Measurements from ENCODE around the gene SLC45A3. TPM values are rescaled to one million over a fixed set of nuclear protein-coding genes. Genes with fewer than 3 reads are reported as not detected.

SLC45A3 gene
- total RNA-seq, 4 donors from 2014 or later = 0.51 to 4.1 (median 1.6) TPM

DNA sequence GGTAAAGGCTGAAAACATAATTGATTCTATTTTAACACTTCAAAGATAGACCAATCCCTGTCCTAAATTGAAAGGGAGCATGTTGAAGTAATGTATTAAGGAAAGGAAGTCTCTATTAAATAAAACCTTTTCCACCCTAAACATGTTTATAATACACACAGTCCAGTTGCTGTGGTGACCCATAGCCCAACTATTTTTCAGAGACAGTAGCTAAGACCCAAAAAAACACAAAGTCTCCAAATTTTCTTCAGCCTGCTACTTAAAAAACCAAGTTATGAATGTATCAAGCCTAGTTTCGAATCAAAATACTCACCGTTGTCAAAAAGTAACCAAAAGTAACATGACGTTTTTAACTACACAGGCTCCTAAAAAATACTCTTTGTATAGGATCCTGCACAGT lies 50.1 kb downstream of the SLC45A3 start:
- TF ChIP-seq, protein P1, sequence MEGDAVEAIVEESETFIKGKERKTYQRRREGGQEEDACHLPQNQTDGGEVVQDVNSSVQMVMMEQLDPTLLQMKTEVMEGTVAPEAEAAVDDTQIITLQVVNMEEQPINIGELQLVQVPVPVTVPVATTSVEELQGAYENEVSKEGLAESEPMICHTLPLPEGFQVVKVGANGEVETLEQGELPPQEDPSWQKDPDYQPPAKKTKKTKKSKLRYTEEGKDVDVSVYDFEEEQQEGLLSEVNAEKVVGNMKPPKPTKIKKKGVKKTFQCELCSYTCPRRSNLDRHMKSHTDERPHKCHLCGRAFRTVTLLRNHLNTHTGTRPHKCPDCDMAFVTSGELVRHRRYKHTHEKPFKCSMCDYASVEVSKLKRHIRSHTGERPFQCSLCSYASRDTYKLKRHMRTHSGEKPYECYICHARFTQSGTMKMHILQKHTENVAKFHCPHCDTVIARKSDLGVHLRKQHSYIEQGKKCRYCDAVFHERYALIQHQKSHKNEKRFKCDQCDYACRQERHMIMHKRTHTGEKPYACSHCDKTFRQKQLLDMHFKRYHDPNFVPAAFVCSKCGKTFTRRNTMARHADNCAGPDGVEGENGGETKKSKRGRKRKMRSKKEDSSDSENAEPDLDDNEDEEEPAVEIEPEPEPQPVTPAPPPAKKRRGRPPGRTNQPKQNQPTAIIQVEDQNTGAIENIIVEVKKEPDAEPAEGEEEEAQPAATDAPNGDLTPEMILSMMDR (IDR thresholded peaks at IDR 0.05) = no peak
- TF ChIP-seq POLR2A (IDR thresholded peaks at IDR 0.05) = no peak
- Histone ChIP-seq H3K27ac (peak overlapping the region; percentile 94 to 100), H3K36me3 (no peaks in the 10 kb centered on the region), H3K4me1 (peaks cover 9 to 11% of the 10 kb centered on the region in 2 donors), H3K4me3 (peak overlapping the region in 1 of 2 donors; percentile 86), H3K27me3 (no peaks in the 10 kb centered on the region), H3K9me3 (no peaks in the 10 kb centered on the region)
- no peak for DNase-seq
- intact Hi-C loops (cut with DNase I; ENCODE audit: low total_unique reads) = loop anchor here (5.0 kb wide), 1 partner anchor 38 kb away; no protein-coding TSS in a partner anchor

DNA sequence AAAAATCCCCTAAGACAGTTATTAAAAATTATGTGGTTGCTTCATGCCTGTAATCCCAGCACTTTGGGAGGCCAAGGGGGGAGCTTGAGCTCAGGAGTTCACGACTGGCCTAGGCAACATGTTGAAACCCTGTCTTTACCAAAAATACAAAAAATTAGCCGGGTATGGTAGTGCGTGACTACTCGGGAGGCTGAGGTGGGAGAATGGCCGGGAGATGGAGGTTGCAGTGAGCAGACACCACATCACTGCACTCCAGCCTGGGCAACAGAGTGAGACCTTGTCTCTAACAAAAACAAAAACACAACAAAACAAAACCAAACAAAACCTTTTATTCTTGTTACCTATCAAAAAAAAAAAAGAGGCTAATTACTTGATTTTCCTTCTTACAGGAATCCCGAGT lies 50.6 kb downstream of the SLC45A3 start:
- Histone ChIP-seq H3K27me3 (no peaks in the 10 kb centered on the region), H3K9me3 (no peaks in the 10 kb centered on the region), H3K27ac (peak overlapping the region in 1 of 2 donors; percentile 100), H3K4me1 (peaks cover 9 to 11% of the 10 kb centered on the region in 2 donors), H3K4me3 (no peak overlapping the region), H3K36me3 (no peaks in the 10 kb centered on the region)
- TF ChIP-seq, protein P1 (IDR thresholded peaks at IDR 0.05) = no peak
- TF ChIP-seq POLR2A (IDR thresholded peaks at IDR 0.05) = no peak
- intact Hi-C loops (cut with DNase I; ENCODE audit: low total_unique reads) = loop anchor here (5.0 kb wide), 1 partner anchor 37 kb away; no protein-coding TSS in a partner anchor
- no peak for DNase-seq

DNA sequence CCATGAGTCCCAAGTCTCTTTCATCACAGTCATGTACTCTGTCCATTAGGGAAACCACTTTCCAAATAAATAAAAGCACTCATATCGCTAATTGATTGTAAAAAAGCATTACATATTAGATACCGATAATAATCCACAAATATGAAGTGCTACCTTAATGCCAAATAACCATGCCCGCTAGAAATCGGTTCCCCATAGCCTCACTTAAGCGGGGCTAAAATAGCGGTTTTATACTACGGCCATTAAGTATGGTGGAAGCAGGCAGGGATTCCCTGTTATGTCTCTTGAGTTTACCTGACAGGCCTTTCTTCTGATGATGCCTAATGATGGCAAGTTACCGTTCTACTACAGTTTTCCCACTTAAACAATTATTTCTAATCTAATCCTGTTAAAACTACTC lies 52.4 kb downstream of the SLC45A3 start:
- TF ChIP-seq POLR2A (IDR thresholded peaks at IDR 0.05) = no peak
- TF ChIP-seq, protein P1 (IDR thresholded peaks at IDR 0.05) = no peak
- no peak for DNase-seq
- peaks cover 9% of the 10 kb centered on the region in 2 donors for H3K4me1 ChIP-seq
- no peaks in the 10 kb centered on the region for H3K36me3 ChIP-seq
- intact Hi-C loops (cut with DNase I; ENCODE audit: low total_unique reads) = no loop called here
- no peaks in the 10 kb centered on the region for H3K9me3 ChIP-seq
- no peak overlapping the region for H3K4me3 ChIP-seq
- H3K27ac ChIP-seq = no peak overlapping the region
- H3K27me3 ChIP-seq = no peaks in the 10 kb centered on the region

DNA sequence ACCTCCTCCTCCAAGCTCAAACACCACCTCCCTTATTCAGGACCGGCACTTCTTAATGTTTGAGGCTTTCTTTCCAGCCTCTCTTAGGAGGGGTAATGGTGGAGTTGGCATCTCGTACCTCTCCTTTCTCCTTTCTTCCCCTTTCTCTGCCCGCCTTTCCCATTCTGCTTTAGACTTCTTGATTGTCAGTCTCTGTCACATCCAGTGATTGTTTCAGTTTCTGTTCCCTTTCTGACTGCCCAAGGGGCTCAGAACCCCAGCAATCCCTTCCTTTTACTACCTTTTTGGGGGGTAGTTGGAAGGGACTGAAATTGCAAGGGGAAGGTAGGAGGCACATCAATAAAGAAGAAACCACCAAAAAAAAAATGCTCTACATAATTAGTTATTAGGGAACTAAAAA lies 54.1 kb downstream of the SLC45A3 start:
- Histone ChIP-seq H3K27ac (no peak overlapping the region), H3K4me3 (no peak overlapping the region), H3K36me3 (no peaks in the 10 kb centered on the region), H3K27me3 (no peaks in the 10 kb centered on the region), H3K9me3 (no peaks in the 10 kb centered on the region), H3K4me1 (peaks cover 3 to 9% of the 10 kb centered on the region in 2 donors)
- TF ChIP-seq POLR2A (IDR thresholded peaks at IDR 0.05) = no peak
- TF ChIP-seq, protein P1 (IDR thresholded peaks at IDR 0.05) = no peak
- intact Hi-C loops (cut with DNase I; ENCODE audit: low total_unique reads) = no loop called here
- DNase-seq = no peak

DNA sequence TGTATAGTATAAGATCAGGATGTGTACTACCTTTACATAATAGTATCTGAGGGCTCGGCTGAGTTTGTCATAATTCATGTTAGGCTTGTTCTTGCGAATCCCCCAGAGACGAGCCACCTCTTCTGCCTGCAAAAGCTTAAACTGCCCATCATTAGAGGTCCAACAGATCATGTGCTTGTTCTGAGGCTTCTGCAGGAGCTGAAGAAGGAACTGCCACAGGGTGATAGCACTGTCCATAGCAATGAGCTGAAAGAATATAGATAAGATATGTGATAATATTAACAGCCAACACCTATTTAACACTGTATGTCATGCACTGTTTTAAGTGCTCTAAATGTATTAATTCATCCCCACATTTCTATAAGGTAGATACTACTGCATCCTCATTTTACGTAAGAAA lies 56.7 kb downstream of the SLC45A3 start:
- TF ChIP-seq, protein P1 (IDR thresholded peaks at IDR 0.05) = no peak
- no peak for TF ChIP-seq POLR2A (IDR thresholded peaks at IDR 0.05)
- no peaks in the 10 kb centered on the region for H3K36me3 ChIP-seq
- H3K4me3 ChIP-seq = no peak overlapping the region
- H3K27ac ChIP-seq = no peak overlapping the region
- H3K4me1 ChIP-seq = no peaks in the 10 kb centered on the region
- no peaks in the 10 kb centered on the region for H3K9me3 ChIP-seq
- DNase-seq = no peak
- intact Hi-C loops (cut with DNase I; ENCODE audit: low total_unique reads) = no loop called here
- H3K27me3 ChIP-seq = no peaks in the 10 kb centered on the region
